ENCODE measurements around the gene POLA2.

GRCh38 chr11:65329478-65329877 is 67.7 kb downstream of the POLA2 start:
- TF ChIP-seq CTCF (IDR thresholded peaks at IDR 0.05) (no peak), POLR2A (IDR thresholded peaks at IDR 0.05) (no peak)

Measured in thyroid gland (tissue), 4 donors.